K562 (cell line): ENCODE results near the gene E2F2. TPM values are rescaled to one million over a fixed set of nuclear protein-coding genes. Genes with fewer than 3 reads are reported as not detected.
A peak's percentile ranks its signal among the peaks of the same experiment; 100 is the strongest.

Source experiments
- BHLHE40 ChIP-seq: IDR thresholded peaks from 2 replicates; pipeline ENCODE4 v1.6.1; 2011; ENCODE audit warnings: low read length, improper control_type of control experiment
- BRF1 ChIP-seq: IDR thresholded peaks from 3 replicates; pipeline ENCODE4 v1.6.1; 2011; ENCODE audit warnings: borderline replicate concordance, mild to moderate bottlenecking; ENCODE audit not compliant: insufficient read length; ENCODE audit errors: extremely low read depth
- CBX8 ChIP-seq: fragments of 200-600 bp; sonication (generic); IDR thresholded peaks from 2 replicates; pipeline ENCODE4 v1.6.1; 2012; ENCODE audit warnings: borderline replicate concordance, mixed run types, low read depth, mild to moderate bottlenecking, moderate library complexity, mixed read lengths, low read length, control low read depth, inconsistent platforms; ENCODE audit not compliant: poor library complexity, severe bottlenecking; ENCODE audit errors: extremely low read depth
- CTCF ChIP-seq, 3 experiments: IDR thresholded peaks in 2 of 3; conservative IDR thresholded peaks in 1 of 3; 2 replicates each; pipeline ENCODE4 v1.5.1; 2011 to 2012; ENCODE audit warnings: low read length in 3 of 3, mild to moderate bottlenecking in 3 of 3, control low read depth in 2 of 3, improper control_type of control experiment in 1 of 3, inconsistent platforms in 1 of 3, low read depth in 1 of 3, mixed read lengths in 1 of 3, moderate library complexity in 1 of 3; ENCODE audit not compliant: insufficient read depth in 2 of 3
- DDX20 ChIP-seq: fragments of 450-650 bp; IDR thresholded peaks from 2 replicates; pipeline ENCODE4 v1.6.1; 2016; ENCODE audit warnings: missing genetic modification characterization, low read depth, mild to moderate bottlenecking, missing compliant biosample characterization, moderate library complexity
- FOXM1 ChIP-seq, 2 experiments: fragments of 450-650 bp in 1 of 2; sonication (generic) in 1 of 2; formaldehyde crosslinking in 1 of 2; IDR thresholded peaks; 2 replicates each; pipeline versions ENCODE4 v1.6.1 to v1.9.0; 2017 to 2022; ENCODE audit warnings: low read depth in 2 of 2, mild to moderate bottlenecking in 2 of 2, missing genetic modification reagents in 1 of 2, moderate library complexity in 1 of 2
- GATAD2B ChIP-seq: fragments of 450-650 bp; IDR thresholded peaks from 2 replicates; pipeline ENCODE4 v1.6.1; 2017; ENCODE audit warnings: mild to moderate bottlenecking, borderline replicate concordance
- HES1 ChIP-seq: fragments of 450-650 bp; IDR thresholded peaks from 2 replicates; pipeline ENCODE4 v1.6.1; 2016; ENCODE audit warnings: low read depth, mild to moderate bottlenecking, moderate library complexity
- HLTF ChIP-seq: fragments of 450-650 bp; IDR thresholded peaks from 2 replicates; pipeline ENCODE4 v1.6.1; 2016
- KDM4B ChIP-seq, 2 experiments: fragments of 450-650 bp in 1 of 2; sonication (generic) in 1 of 2; IDR thresholded peaks; 2 replicates each; pipeline ENCODE4 v1.6.1; 2016 to 2017; ENCODE audit warnings: borderline replicate concordance in 2 of 2, antibody characterized with exemption in 1 of 2, low read depth in 1 of 2, mild to moderate bottlenecking in 1 of 2
- KLF10 ChIP-seq: fragments of 250-450 bp; sonication (Bioruptor Pico); IDR thresholded peaks from 2 replicates; pipeline ENCODE4 v1.6.1; 2021; ENCODE audit warnings: matching md5 sums
- PURB ChIP-seq: sonication (generic); formaldehyde crosslinking; IDR thresholded peaks from 2 replicates; pipeline ENCODE4 v1.9.0; 2021; ENCODE audit warnings: low read depth, mild to moderate bottlenecking, missing genetic modification reagents
- RFX7 ChIP-seq: fragments of 250-450 bp; sonication (Bioruptor Pico); IDR thresholded peaks from 2 replicates; pipeline ENCODE4 v1.5.1; 2021; ENCODE audit warnings: mild to moderate bottlenecking
- SAP30 ChIP-seq: fragments of 200-600 bp; sonication (generic); IDR thresholded peaks from 2 replicates; pipeline ENCODE4 v1.6.1; 2012; ENCODE audit warnings: borderline replicate concordance, low read depth, mild to moderate bottlenecking, moderate library complexity, low read length, control low read depth, inconsistent platforms; ENCODE audit not compliant: insufficient read depth, poor library complexity, severe bottlenecking
- SMARCA5 ChIP-seq: fragments of 450-650 bp; IDR thresholded peaks from 2 replicates; pipeline ENCODE4 v1.6.1; 2016
- SREBF1 ChIP-seq: fragments of 150-350 bp; IDR thresholded peaks from 2 replicates; pipeline ENCODE4 v1.6.1; 2014; ENCODE audit warnings: antibody characterized with exemption, low read depth, low read length, borderline replicate concordance
- STAG1 ChIP-seq: sonication (generic); formaldehyde crosslinking; IDR thresholded peaks from 2 replicates; pipeline ENCODE4 v1.5.0; 2020; ENCODE audit warnings: missing genetic modification reagents, borderline replicate concordance
- TCF3 ChIP-seq: sonication (generic); formaldehyde crosslinking; IDR thresholded peaks from 2 replicates; pipeline ENCODE4 v1.4.0; 2020; ENCODE audit warnings: mild to moderate bottlenecking, missing genetic modification reagents
- ZBTB2 ChIP-seq: fragments of 450-650 bp; IDR thresholded peaks from 2 replicates; pipeline ENCODE4 v1.6.1; 2016; ENCODE audit warnings: antibody characterized with exemption
- polyA plus RNA-seq, 8 experiments: library from polyadenylated mRNA; depleted of rRNA in 4 of 8; stranded (reverse) in 5 of 8; unstranded in 3 of 8; fragments of >200 nt; fragmentation: Nextera tagmentation in 2 of 8; fragmentation: Illumina TruSeq in 1 of 8; extraction: Ambion mirVana in 2 of 8; extraction: Trizol in 1 of 8; gene quantifications; 2 replicates each; pipeline versions ENCODE4 v1.2.1 to v1.2.3, GENCODE V29; 2011 to 2014; ENCODE audit warnings: inconsistent platforms in 1 of 8, missing spikeins in 1 of 8
- total RNA-seq, 7 experiments: library from RNA; depleted of rRNA in 6 of 7; stranded (reverse); fragments of >200 nt in 6 of 7; fragmentation: Illumina TruSeq in 2 of 7; extraction: Trizol in 2 of 7; gene quantifications; 2 replicates each; pipeline versions ENCODE4 v1.2.1 to v1.2.3, GENCODE V29; 2011 to 2021; ENCODE audit warnings: low replicate concordance in 1 of 7

E2F2 gene
- total and polyA plus RNA-seq, 9 of the 15 experiments (the other 6 are each of a cell fraction or from before 2014, with no cell fraction given), result 3.1 to 25.3 (median 11.4) TPM

GRCh38 chr1:23478896-23479665 lies 52.0 kb downstream of the E2F2 start (continued):
- TF ChIP-seq KLF10 (CRISPR knock-in tag), result no peak
- TF ChIP-seq SMARCA5, result 0 out of 2 replicates have a peak, but pooled peaks have one; percentile 23
- no peak for TF ChIP-seq BRF1
- peak; percentile 88 for TF ChIP-seq BHLHE40
- no peak for TF ChIP-seq CBX8
- no peak; the same call in 1 of the 2 replicates for TF ChIP-seq HES1
- TF ChIP-seq PURB (CRISPR knock-in tag), result no peak
- TF ChIP-seq CTCF (IDR thresholded peaks at IDR 0.05 in 2 of 3, conservative IDR thresholded peaks at IDR 0.05 in 1 of 3; ENCODE audit: insufficient read depth in 2 of 3, low read depth in 1 of 3, low read length in 3 of 3), result no peak
- TF ChIP-seq DDX20 (tag), result no peak
- TF ChIP-seq STAG1 (CRISPR knock-in tag), result no peak
- no peak for TF ChIP-seq SAP30
- no peak for TF ChIP-seq HLTF
- TF ChIP-seq RFX7 (CRISPR knock-in tag), result no peak
- no peak; the same call in 1 of the 2 replicates for TF ChIP-seq GATAD2B
- peak; percentile 20; the same call in 1 of the 2 replicates for TF ChIP-seq TCF3 (CRISPR knock-in tag)
- no peak for TF ChIP-seq SREBF1
- no peak for TF ChIP-seq KDM4B (IDR thresholded peaks at IDR 0.05; ENCODE audit: borderline replicate concordance in 2 of 2, low read depth in 1 of 2)
- TF ChIP-seq FOXM1 (IDR thresholded peaks at IDR 0.05; ENCODE audit: low read depth), result no peak; the same call in 1 of the 2 replicates
- TF ChIP-seq FOXM1 (CRISPR knock-in tag; IDR thresholded peaks at IDR 0.05; ENCODE audit: low read depth), result no peak
- no peak; the same call in 1 of the 2 replicates for TF ChIP-seq ZBTB2
